Endothelial cell of umbilical vein (primary cell): ENCODE results near the gene THAP3. TPM values are rescaled to one million over a fixed set of nuclear protein-coding genes. Genes with fewer than 3 reads are reported as not detected.
A peak's percentile ranks its signal among the peaks of the same experiment; 100 is the strongest.

Experiments used
- BruUV-seq: library from RNA; stranded (reverse); fragments of 400-500 nt; replicated peaks from 2 replicates; lab custom pipeline; 2021; lab: Mats Ljungman, UMichigan
- CTCF ChIA-PET: fragments of 300-600, 350-600 bp; sonication (Branson Sonifier 250); formaldehyde crosslinking; loops from one replicate; lab custom pipeline; 2021; ENCODE audit warnings: antibody characterized with exemption, inconsistent platforms; lab: Charles Lee
- POLR2A ChIA-PET: fragments of 300-600, 350-600 bp; sonication (Branson Sonifier 250); formaldehyde crosslinking; loops from one replicate; lab custom pipeline; 2021; ENCODE audit warnings: antibody characterized with exemption, inconsistent platforms; lab: Charles Lee
- DNase-seq: peaks from one replicate; pipeline ENCODE4 v3.0.0-alpha.2; 2011; ENCODE audit warnings: low read depth, low spot score
- FAIRE-seq: peaks from 2 replicates; lab custom pipeline; 2011; peaks lifted over from hg19 to GRCh38; lab: Jason Lieb, UNC
- H2AFZ ChIP-seq: 2 replicates; pipeline ENCODE4 v1.6.0; 2012; ENCODE audit warnings: low read depth, low read length, control low read depth, inconsistent platforms
- H3K27ac ChIP-seq: 2 replicates; pipeline ENCODE4 v1.5.1; 2011; ENCODE audit warnings: low read depth, mild to moderate bottlenecking, control low read depth, low read length, moderate library complexity; ENCODE audit not compliant: insufficient read depth
- H3K27me3 ChIP-seq, 2 experiments: 2 replicates each; pipeline versions ENCODE4 v1.6.0 to v1.6.1; 2011; ENCODE audit warnings: low read length in 2 of 2, mixed read lengths in 1 of 2; ENCODE audit not compliant: control insufficient read depth in 2 of 2, insufficient read depth in 2 of 2
- H3K36me3 ChIP-seq, 2 experiments: 2 replicates in 1 of 2; 3 replicates in 1 of 2; pipeline ENCODE4 v1.5.1; 2011; ENCODE audit warnings: low read length in 2 of 2, mild to moderate bottlenecking in 1 of 2, moderate library complexity in 1 of 2; ENCODE audit not compliant: control insufficient read depth in 2 of 2, insufficient read depth in 2 of 2; ENCODE audit errors: extremely low read depth in 1 of 2
- H3K4me1 ChIP-seq: 3 replicates; pipeline ENCODE4 v1.5.1; 2011; ENCODE audit warnings: mild to moderate bottlenecking, low read length; ENCODE audit not compliant: control insufficient read depth, insufficient read depth; ENCODE audit errors: extremely low read depth
- H3K4me2 ChIP-seq: 2 replicates; pipeline ENCODE4 v1.6.1; 2011; ENCODE audit warnings: low read length, control low read depth, mixed read lengths; ENCODE audit not compliant: insufficient read depth
- H3K4me3 ChIP-seq, 3 experiments: fragments of 200-600 bp in 1 of 3; sonication (generic), shearing (Covaris generic) in 1 of 3; replicated peaks in 1 of 3; 2 replicates each; pipeline ENCODE4 v1.5.1; 2011 to 2016; ENCODE audit warnings: control low read depth in 3 of 3, low read length in 3 of 3, mild to moderate bottlenecking in 2 of 3, inconsistent platforms in 1 of 3, low read depth in 1 of 3, moderate library complexity in 1 of 3; ENCODE audit not compliant: insufficient read depth in 1 of 3
- H3K79me2 ChIP-seq: 2 replicates; pipeline ENCODE4 v1.6.0; 2012; ENCODE audit warnings: low read length, inconsistent platforms; ENCODE audit not compliant: control insufficient read depth, insufficient read depth
- H3K9ac ChIP-seq: replicated peaks from 2 replicates; pipeline ENCODE3; 2011; ENCODE audit warnings: low read length, control low read depth; ENCODE audit not compliant: insufficient read depth; ENCODE audit errors: extremely low read depth
- H3K9me1 ChIP-seq: replicated peaks from 3 replicates; pipeline ENCODE4 v1.6.0; 2011; ENCODE audit warnings: mild to moderate bottlenecking, low read length; ENCODE audit not compliant: control insufficient read depth, insufficient read depth; ENCODE audit errors: extremely low read depth
- H3K9me3 ChIP-seq: replicated peaks from 2 replicates; pipeline ENCODE4 v1.5.1; 2012; ENCODE audit warnings: low read length, inconsistent platforms; ENCODE audit not compliant: control insufficient read depth, insufficient read depth
- H4K20me1 ChIP-seq: replicated peaks from 2 replicates; pipeline ENCODE3; 2011; ENCODE audit warnings: mild to moderate bottlenecking, low read length; ENCODE audit not compliant: control insufficient read depth, insufficient read depth; ENCODE audit errors: extremely low read depth
- CTCF ChIP-seq, 2 donors: IDR thresholded peaks; 1 replicate in 1 of 2; 2 replicates in 1 of 2; pipeline ENCODE4 v1.5.1; 2011; ENCODE audit warnings: low read length in 2 of 2, mild to moderate bottlenecking in 2 of 2, moderate library complexity in 2 of 2, control low read depth in 1 of 2, inconsistent platforms in 1 of 2, low read depth in 1 of 2; ENCODE audit not compliant: insufficient read depth in 1 of 2; ENCODE audit errors: extremely low read depth in 1 of 2
- EZH2 ChIP-seq: IDR thresholded peaks from 2 replicates; pipeline ENCODE4 v1.6.1; 2012; ENCODE audit warnings: borderline replicate concordance, low read depth, mild to moderate bottlenecking, moderate library complexity, low read length, inconsistent platforms; ENCODE audit not compliant: severe bottlenecking
- FOS ChIP-seq: IDR thresholded peaks from 2 replicates; pipeline ENCODE4 v1.6.1; 2011; ENCODE audit warnings: mild to moderate bottlenecking, low read length, moderate library complexity, borderline replicate concordance; ENCODE audit not compliant: insufficient read depth
- GATA2 ChIP-seq: IDR thresholded peaks from 2 replicates; pipeline ENCODE4 v1.7.0; 2011; ENCODE audit warnings: low read depth, mild to moderate bottlenecking, moderate library complexity, mixed read lengths, low read length; ENCODE audit not compliant: insufficient read length, insufficient read depth
- JUN ChIP-seq: IDR thresholded peaks from 2 replicates; pipeline ENCODE4 v1.6.1; 2011; ENCODE audit warnings: borderline replicate concordance, low read depth; ENCODE audit not compliant: insufficient read length, insufficient read depth
- MAX ChIP-seq: IDR thresholded peaks from 2 replicates; pipeline ENCODE4 v1.6.1; 2011; ENCODE audit not compliant: insufficient read depth, insufficient read length
- MYC ChIP-seq: IDR thresholded peaks from one replicate; pipeline ENCODE4 v1.6.1; 2011; ENCODE audit warnings: mild to moderate bottlenecking, low read depth, low read length
- POLR2AphosphoS5 ChIP-seq: IDR thresholded peaks from 2 replicates; pipeline ENCODE4 v1.6.1; 2012; ENCODE audit warnings: low read depth, mild to moderate bottlenecking, control low read depth, low read length, moderate library complexity; ENCODE audit not compliant: insufficient read depth
- dilution Hi-C: fragments of 300-500 bp; cut with MboI; formaldehyde crosslinking; loops from one replicate; pipeline ENCODE4 v1.15.0; 2019; ENCODE audit warnings: low sequenced_read_pairs; ENCODE audit not compliant: extremely low pct_ligation_motif_present
- intact Hi-C: fragments of 100-400 bp; cut with micrococcal nuclease; formaldehyde crosslinking; loops from one replicate; pipeline ENCODE4 v1.10.0; 2022
- polyA plus RNA-seq, 4 experiments: library from polyadenylated mRNA; depleted of rRNA in 3 of 4; stranded (reverse) in 3 of 4; unstranded in 1 of 4; fragments of >200 nt; gene quantifications; 2 replicates each; pipeline versions ENCODE4 v1.2.1 to v1.2.3, GENCODE V29; 2011 to 2012; ENCODE audit warnings: missing spikeins in 1 of 4
- total RNA-seq: library from RNA; stranded (reverse); gene quantifications from 2 replicates; pipeline ENCODE4 v1.2.3, GENCODE V29; 2021

THAP3 gene
- total and polyA plus RNA-seq, 2 donors (not counting 3 experiments of a cell fraction or from before 2014, with no cell fraction given), result 11.3 to 16.7 TPM

- DNase-seq (no peak), FAIRE-seq (no peak)
- Histone ChIP-seq H3K4me1 (peaks cover 5% of the 10 kb centered on the region), H4K20me1 (peaks cover 4% of the 10 kb centered on the region), H3K9ac (peak overlapping the region; percentile 41), H3K36me3 (peaks cover 5 to 6% of the 10 kb centered on the region in 2 experiments), H3K79me2 (peaks cover 40% of the 10 kb centered on the region), H3K9me3 (no peaks in the 10 kb centered on the region), H3K27ac (no peak overlapping the region), H3K4me2 (peak overlapping the region; percentile 82), H3K27me3 (no peaks in the 10 kb centered on the region), H3K9me1 (no peaks in the 10 kb centered on the region), H2AFZ (peak overlapping the region; percentile 10), H3K4me3 (peak overlapping the region; percentile 57 to 97 (median 59))
- dilution Hi-C loops, result no loop called here
- TF ChIP-seq EZH2 (no peak), MAX (no peak), JUN (no peak), POLR2AphosphoS5 (no peak), FOS (no peak), MYC (no peak), GATA2 (no peak), CTCF (IDR thresholded peaks at IDR 0.05; ENCODE audit: extremely low read depth in 1 of 2, insufficient read depth in 1 of 2, low read depth in 1 of 2, low read length in 2 of 2) (no peak)
- CTCF ChIA-PET, result interaction anchor here (0.7 to 1.4 kb wide), 4 partner anchors 9 to 61 kb away, joined by 3 to 5 read pairs (median 4); partner anchors contain the start of genes NOL9, TAS1R1, THAP3 and ZBTB48
- no TSS peak for BruUV-seq
- POLR2A ChIA-PET, result interaction anchor here (1.5 kb wide), 1 partner anchor 12 kb away, joined by 5 read pairs; the partner anchor contains the start of gene KLHL21
- intact Hi-C loops, result no loop called here
These were observed 9.5 kb upstream of the THAP3 start for GRCh38 chr1:6614929-6615785.
